GM18508 (cell line): Measurements from ENCODE around the gene NTM.

Experiments used
- ATAC-seq: cut with Tn5 transposase; IDR thresholded peaks from one replicate; pipeline ENCODE4 v1.9.1; 2021; ENCODE audit warnings: moderate number of reproducible peaks; ENCODE audit not compliant: insufficient read depth, unreplicated experiment

The NTM gene

GRCh38 chr11:131792243-131792642 is 421.8 kb downstream of the NTM start:
- ATAC-seq, result no peak

- ATAC-seq, result no peak
Observed at GRCh38 chr11:131796089-131796488, 425.7 kb downstream of the NTM start.

- ATAC-seq, result no peak
Observed at GRCh38 chr11:131796541-131796940, 426.1 kb downstream of the NTM start.

- ATAC-seq, result no peak
Observed at GRCh38 chr11:131800452-131800851, 430.0 kb downstream of the NTM start.

GRCh38 chr11:131802440-131803115 is 432.2 kb downstream of the NTM start:
- ATAC-seq, result no peak

- no peak for ATAC-seq
Observed at GRCh38 chr11:131807876-131808275, 437.5 kb downstream of the NTM start.

GRCh38 chr11:131808470-131808869 is 438.1 kb downstream of the NTM start:
- ATAC-seq, result no peak

GRCh38 chr11:131809203-131809918 is 438.9 kb downstream of the NTM start:
- no peak for ATAC-seq

- ATAC-seq, result no peak
Observed at GRCh38 chr11:131810541-131810940, 440.1 kb downstream of the NTM start.

GRCh38 chr11:131811383-131811782 is 441.0 kb downstream of the NTM start:
- no peak for ATAC-seq

GRCh38 chr11:131814108-131814507 is 443.7 kb downstream of the NTM start:
- ATAC-seq, result no peak

GRCh38 chr11:131815590-131815989 is 445.2 kb downstream of the NTM start:
- no peak for ATAC-seq

- ATAC-seq, result no peak
Observed at GRCh38 chr11:131816051-131816450, 445.6 kb downstream of the NTM start.

GRCh38 chr11:131817687-131818188 is 447.3 kb downstream of the NTM start:
- ATAC-seq, result no peak

- no peak for ATAC-seq
Observed at GRCh38 chr11:131819865-131820264, 449.4 kb downstream of the NTM start.

- no peak for ATAC-seq
Observed at GRCh38 chr11:131822506-131822905, 452.1 kb downstream of the NTM start.

- no peak for ATAC-seq
Observed at GRCh38 chr11:131823772-131824171, 453.4 kb downstream of the NTM start.

GRCh38 chr11:131824771-131825170 is 454.4 kb downstream of the NTM start:
- no peak for ATAC-seq

- no peak for ATAC-seq
Observed at GRCh38 chr11:131827430-131827829, 457.0 kb downstream of the NTM start.

- no peak for ATAC-seq
Observed at GRCh38 chr11:131829725-131830124, 459.3 kb downstream of the NTM start.

GRCh38 chr11:131832079-131832478 is 461.7 kb downstream of the NTM start:
- no peak for ATAC-seq

- no peak for ATAC-seq
Observed at GRCh38 chr11:131833366-131833765, 463.0 kb downstream of the NTM start.
